GM12872 (cell line): ENCODE results near the gene RCN1.

Source experiments
- CTCF ChIP-seq: IDR thresholded peaks from 3 replicates; pipeline ENCODE4 v1.5.1; 2011; ENCODE audit warnings: low read depth, mild to moderate bottlenecking, low read length, moderate library complexity; ENCODE audit not compliant: insufficient read depth

The RCN1 gene

GRCh38 chr11:32055861-32056260, 35.0 kb upstream of the RCN1 start:
- TF ChIP-seq CTCF: no peak

GRCh38 chr11:32056438-32056837, 34.4 kb upstream of the RCN1 start:
- no peak for TF ChIP-seq CTCF

- no peak for TF ChIP-seq CTCF
These were observed 31.0 kb upstream of the RCN1 start for GRCh38 chr11:32059686-32060462.

- no peak for TF ChIP-seq CTCF
These were observed 28.3 kb upstream of the RCN1 start for GRCh38 chr11:32062540-32062939.

DNA sequence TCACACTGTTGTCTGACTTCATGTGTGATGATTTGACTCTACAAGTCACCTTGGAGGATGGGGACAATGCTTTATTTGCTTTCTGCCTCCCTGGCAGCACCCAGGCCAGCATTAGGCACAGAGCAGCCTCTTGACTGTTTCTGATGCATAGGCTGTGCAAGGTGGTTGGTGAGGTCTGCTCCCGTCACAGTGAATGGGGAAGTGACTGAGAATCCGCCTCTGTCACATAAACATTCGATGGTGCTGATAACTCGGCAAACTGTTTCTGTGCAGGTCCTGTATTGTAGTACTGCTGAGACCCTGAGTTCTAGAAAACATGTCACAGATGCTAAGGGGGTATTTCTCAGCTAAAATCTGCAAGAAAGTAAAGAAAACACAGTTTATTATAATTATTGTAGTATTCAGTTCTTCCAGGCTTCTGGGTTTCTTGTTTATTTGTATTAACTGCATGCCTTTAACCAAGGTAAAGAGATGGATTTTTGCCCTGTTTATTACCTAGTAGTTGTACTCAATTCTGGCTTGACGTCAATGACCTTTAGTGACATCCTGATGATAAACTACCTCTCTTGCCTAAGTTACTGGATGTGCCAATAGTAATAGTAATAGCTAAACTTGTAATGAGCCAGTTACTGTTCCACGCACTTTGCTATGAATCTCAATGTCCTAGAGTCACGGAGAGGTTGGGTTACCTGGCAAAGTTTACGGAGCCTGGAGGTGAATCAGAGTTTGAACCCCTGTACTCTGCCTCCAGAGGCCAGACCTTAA, 24.8 kb upstream of the RCN1 start:
- TF ChIP-seq CTCF: no peak

DNA sequence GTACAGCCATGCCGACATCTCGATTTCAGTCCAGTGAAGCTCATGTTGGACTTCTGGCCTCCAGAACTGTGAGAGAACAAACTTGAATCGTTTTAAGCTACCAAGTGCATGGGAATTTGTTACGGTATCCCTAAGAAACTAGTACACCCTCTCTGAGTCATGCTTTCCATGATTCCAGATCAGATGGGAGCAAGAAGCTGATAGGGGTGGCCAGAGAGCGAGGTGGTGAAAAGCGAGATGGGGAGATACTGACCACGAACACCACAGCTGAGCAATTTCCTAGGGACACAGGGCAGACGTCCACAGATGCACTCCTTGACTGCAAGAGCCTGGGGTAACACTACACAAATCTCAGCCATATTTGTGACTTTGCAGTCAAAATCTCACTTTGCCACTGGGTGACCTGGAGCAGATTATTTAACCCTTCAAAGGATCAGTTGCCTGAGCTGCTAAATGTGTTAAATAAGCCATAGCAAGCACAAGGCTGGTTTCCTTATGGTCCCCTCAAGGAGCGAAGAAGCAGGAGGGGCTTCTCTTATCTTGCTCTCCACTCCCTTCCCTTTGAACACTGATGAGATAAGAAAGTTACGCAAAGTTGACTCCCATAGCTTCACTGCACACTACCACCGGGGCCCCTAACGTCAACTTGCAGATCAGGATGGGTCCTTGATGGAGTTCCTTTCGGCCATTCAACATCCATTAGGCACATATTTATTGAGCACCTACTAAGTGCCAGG, 22.6 kb upstream of the RCN1 start:
- no peak for TF ChIP-seq CTCF
